Measurements from ENCODE around the gene SESN2.

DNA sequence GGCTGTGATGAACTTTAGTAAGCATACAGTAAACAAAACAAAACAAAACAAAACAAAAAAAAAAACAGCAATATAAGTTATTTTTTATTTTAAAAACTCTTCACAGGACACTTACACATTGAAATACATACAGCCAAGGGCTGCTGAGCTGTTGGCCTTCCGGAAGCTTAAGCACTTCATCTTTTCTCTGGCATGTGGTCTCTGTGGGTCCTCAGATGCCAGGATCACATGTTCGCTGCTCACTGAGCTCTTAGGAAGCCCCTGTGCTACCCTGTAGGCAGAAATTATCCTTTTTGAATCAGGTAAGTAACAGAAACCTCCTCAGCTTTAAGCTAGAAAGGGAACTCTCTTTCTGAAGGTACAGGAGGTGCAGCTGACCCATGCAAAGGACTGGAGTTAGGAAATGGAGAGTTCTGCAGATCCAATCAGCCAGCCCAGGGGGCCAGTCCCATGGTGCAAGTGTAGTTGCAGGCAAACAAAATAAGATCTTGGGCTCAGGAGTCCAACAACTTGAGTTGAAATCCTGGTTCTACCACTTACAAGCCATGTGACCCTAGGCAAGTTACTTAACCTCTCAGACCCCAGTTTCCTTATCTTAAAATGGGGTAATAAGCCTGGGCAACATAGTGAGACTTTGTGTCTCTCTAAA lies 47.1 kb downstream of the SESN2 start:
- TF ChIP-seq, protein P1, sequence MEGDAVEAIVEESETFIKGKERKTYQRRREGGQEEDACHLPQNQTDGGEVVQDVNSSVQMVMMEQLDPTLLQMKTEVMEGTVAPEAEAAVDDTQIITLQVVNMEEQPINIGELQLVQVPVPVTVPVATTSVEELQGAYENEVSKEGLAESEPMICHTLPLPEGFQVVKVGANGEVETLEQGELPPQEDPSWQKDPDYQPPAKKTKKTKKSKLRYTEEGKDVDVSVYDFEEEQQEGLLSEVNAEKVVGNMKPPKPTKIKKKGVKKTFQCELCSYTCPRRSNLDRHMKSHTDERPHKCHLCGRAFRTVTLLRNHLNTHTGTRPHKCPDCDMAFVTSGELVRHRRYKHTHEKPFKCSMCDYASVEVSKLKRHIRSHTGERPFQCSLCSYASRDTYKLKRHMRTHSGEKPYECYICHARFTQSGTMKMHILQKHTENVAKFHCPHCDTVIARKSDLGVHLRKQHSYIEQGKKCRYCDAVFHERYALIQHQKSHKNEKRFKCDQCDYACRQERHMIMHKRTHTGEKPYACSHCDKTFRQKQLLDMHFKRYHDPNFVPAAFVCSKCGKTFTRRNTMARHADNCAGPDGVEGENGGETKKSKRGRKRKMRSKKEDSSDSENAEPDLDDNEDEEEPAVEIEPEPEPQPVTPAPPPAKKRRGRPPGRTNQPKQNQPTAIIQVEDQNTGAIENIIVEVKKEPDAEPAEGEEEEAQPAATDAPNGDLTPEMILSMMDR (IDR thresholded peaks at IDR 0.05; ENCODE audit: poor library complexity), result no peak
- no peak for TF ChIP-seq EZH2 (IDR thresholded peaks at IDR 0.05; ENCODE audit: borderline replicate concordance)
